ENCODE data around the gene TRA2B. TPM values are rescaled to one million over a fixed set of nuclear protein-coding genes. Genes with fewer than 3 reads are reported as not detected.

TRA2B gene
- total RNA-seq, 1 donor from 2014 or later = 103 TPM

DNA sequence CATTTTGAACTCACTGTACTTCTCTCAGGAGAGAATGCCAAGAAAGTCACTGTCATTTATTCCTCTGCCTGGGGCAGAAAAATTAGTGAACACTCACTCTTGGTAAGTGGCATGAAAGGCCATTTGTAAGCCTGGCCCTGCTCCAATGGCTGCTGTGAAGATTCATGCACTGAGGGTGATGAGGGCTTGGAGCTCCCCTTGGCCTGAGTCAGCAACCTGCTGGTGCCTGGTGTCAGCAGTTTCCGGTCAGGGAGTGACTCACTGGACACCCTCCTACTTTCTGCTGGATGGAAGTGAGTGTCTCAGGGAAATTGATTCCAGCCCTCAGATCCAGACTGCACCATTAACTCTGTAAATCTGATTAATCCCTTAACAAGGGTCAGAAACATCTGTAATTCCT lies 37.6 kb downstream of the TRA2B start:
- intact Hi-C loops (cut with DNase I) = no loop called here
- DNase-seq = no peak
- TF ChIP-seq, protein P1, sequence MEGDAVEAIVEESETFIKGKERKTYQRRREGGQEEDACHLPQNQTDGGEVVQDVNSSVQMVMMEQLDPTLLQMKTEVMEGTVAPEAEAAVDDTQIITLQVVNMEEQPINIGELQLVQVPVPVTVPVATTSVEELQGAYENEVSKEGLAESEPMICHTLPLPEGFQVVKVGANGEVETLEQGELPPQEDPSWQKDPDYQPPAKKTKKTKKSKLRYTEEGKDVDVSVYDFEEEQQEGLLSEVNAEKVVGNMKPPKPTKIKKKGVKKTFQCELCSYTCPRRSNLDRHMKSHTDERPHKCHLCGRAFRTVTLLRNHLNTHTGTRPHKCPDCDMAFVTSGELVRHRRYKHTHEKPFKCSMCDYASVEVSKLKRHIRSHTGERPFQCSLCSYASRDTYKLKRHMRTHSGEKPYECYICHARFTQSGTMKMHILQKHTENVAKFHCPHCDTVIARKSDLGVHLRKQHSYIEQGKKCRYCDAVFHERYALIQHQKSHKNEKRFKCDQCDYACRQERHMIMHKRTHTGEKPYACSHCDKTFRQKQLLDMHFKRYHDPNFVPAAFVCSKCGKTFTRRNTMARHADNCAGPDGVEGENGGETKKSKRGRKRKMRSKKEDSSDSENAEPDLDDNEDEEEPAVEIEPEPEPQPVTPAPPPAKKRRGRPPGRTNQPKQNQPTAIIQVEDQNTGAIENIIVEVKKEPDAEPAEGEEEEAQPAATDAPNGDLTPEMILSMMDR (IDR thresholded peaks at IDR 0.05) = no peak
- H3K27ac ChIP-seq = no peak overlapping the region
- H3K4me1 ChIP-seq = no peaks in the 10 kb centered on the region
- ATAC-seq = no peak
- no peaks in the 10 kb centered on the region for H3K9me3 ChIP-seq
- H3K4me3 ChIP-seq = no peak overlapping the region
- H3K36me3 ChIP-seq = no peaks in the 10 kb centered on the region
- H3K27me3 ChIP-seq (ENCODE audit: low read depth) = no peaks in the 10 kb centered on the region

DNA sequence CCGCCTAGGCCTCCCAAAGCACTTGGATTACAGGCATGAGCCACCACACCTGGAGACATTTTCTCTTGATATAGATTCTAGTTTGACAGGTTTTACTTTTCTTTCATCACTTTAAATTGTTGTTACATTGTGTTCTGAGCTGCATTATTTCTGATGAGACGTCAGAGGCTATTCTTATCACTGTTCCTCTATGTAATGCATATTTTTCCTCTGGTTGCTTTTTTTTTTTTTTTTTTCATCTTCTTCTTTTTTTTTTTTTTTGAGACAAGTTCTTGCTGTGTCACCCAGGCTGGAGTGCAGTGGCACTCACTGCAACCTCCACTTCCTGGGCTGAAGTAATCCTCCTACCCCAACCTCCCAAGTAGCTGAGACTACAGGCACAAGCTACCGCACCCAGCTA lies 41.2 kb downstream of the TRA2B start:
- ATAC-seq = no peak
- intact Hi-C loops (cut with DNase I) = no loop called here
- H3K9me3 ChIP-seq = no peaks in the 10 kb centered on the region
- no peak overlapping the region for H3K27ac ChIP-seq
- no peaks in the 10 kb centered on the region for H3K4me1 ChIP-seq
- H3K4me3 ChIP-seq = no peak overlapping the region
- DNase-seq = no peak
- no peaks in the 10 kb centered on the region for H3K36me3 ChIP-seq
- no peaks in the 10 kb centered on the region for H3K27me3 ChIP-seq (ENCODE audit: low read depth)
- TF ChIP-seq, protein P1 (IDR thresholded peaks at IDR 0.05) = no peak

DNA sequence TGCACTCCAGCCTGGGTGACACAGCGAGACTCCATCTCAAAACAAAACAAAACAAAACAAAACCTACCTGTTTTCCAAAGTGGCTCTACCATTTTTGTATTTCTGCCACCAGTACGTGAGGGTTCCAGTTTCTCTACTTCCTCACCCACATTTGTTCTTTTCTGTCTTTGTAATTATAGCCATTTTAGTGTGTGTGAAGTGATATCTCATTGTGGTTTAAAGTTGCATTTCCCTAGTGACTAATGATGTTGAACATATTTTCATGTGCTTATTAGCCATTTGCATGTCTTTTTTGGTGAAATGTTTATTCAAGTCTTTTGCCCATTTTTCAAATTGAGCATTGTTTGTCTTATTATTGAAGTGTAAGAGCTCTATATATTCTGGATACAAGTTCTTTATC lies 50.7 kb downstream of the TRA2B start:
- Histone ChIP-seq H3K27ac (no peak overlapping the region), H3K4me1 (no peaks in the 10 kb centered on the region), H3K36me3 (no peaks in the 10 kb centered on the region), H3K9me3 (no peaks in the 10 kb centered on the region), H3K27me3 (ENCODE audit: low read depth) (no peaks in the 10 kb centered on the region), H3K4me3 (no peak overlapping the region)
- TF ChIP-seq, protein P1 (IDR thresholded peaks at IDR 0.05) = no peak
- DNase-seq = no peak
- intact Hi-C loops (cut with DNase I) = no loop called here
- no peak for ATAC-seq

DNA sequence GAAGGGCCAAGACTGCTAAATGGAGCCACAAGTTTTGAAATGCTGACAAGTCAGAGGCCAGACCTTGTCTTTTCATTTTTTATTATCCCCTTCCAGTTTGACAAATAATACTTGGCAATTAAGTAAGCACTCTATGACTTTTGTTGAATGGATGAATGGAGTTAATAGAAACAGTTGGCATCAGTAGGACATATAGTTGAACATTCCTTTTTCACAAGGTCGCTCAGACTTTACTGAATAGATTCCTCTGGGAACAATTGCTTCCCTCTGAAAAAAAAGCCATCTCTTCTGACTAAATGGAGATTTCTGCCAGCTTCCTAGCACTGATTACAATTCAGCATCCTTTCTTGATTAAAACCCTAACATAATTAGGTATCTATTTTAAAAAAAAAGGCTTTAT lies 53.2 kb downstream of the TRA2B start:
- no peak overlapping the region for H3K4me3 ChIP-seq
- intact Hi-C loops (cut with DNase I) = no loop called here
- TF ChIP-seq, protein P1 (IDR thresholded peaks at IDR 0.05) = no peak
- no peak overlapping the region for H3K27ac ChIP-seq
- no peaks in the 10 kb centered on the region for H3K4me1 ChIP-seq
- no peaks in the 10 kb centered on the region for H3K9me3 ChIP-seq
- no peak for ATAC-seq
- no peaks in the 10 kb centered on the region for H3K36me3 ChIP-seq
- no peak for DNase-seq
- H3K27me3 ChIP-seq (ENCODE audit: low read depth) = peaks cover 5% of the 10 kb centered on the region

DNA sequence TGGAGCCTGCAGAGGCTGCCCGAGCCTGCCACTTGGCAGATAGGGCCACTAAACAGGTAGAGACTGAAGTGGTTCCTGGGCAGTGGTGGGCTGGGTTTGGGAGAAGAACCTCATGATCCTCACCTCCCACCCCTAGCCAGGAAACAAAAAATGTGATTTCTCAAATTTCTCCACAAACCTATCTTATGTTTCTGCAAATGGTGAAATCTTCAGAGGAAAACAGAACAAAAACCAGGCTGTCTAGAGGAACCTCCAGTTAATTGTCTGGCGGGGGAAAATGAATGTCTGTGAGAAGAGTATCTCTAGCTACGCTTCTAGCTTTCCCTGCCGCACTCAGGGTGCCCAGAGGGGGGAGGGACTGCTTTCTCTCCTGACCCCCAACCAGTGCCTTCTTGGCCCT lies 55.9 kb downstream of the TRA2B start:
- no peaks in the 10 kb centered on the region for H3K4me1 ChIP-seq
- H3K27me3 ChIP-seq (ENCODE audit: low read depth) = peaks cover 5% of the 10 kb centered on the region
- H3K27ac ChIP-seq = no peak overlapping the region
- no peak for DNase-seq
- no peak for ATAC-seq
- no peaks in the 10 kb centered on the region for H3K9me3 ChIP-seq
- H3K36me3 ChIP-seq = no peaks in the 10 kb centered on the region
- H3K4me3 ChIP-seq = no peak overlapping the region
- intact Hi-C loops (cut with DNase I) = no loop called here
- TF ChIP-seq, protein P1 (IDR thresholded peaks at IDR 0.05) = no peak

DNA sequence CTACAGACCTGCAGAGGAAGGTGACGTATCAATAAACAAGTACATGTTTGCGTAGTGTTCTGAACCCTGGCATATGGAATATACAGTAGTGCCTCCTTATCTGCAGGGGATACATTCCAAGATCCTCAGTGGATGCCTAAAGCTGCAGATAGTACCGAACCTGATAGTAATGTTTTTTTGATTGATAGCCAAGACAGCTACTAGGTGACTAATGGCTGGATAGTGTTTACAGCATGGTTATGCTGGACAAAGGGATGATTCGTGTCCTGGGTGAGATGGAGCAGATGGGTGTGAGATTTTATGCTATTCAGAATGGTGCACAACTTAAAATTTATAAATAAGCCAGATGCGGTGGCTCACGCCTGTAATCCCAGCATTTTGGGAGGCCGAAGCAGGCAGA lies 57.2 kb downstream of the TRA2B start:
- Histone ChIP-seq H3K9me3 (no peaks in the 10 kb centered on the region), H3K4me3 (no peak overlapping the region), H3K27ac (no peak overlapping the region), H3K27me3 (ENCODE audit: low read depth) (peaks cover 5% of the 10 kb centered on the region), H3K36me3 (no peaks in the 10 kb centered on the region), H3K4me1 (no peaks in the 10 kb centered on the region)
- TF ChIP-seq, protein P1 (IDR thresholded peaks at IDR 0.05) = no peak
- ATAC-seq (no peak), DNase-seq (no peak)
- intact Hi-C loops (cut with DNase I) = no loop called here
